Spinal cord (tissue), 10 donors: ENCODE measurements around the gene MAP1A. TPM values are rescaled to one million over a fixed set of nuclear protein-coding genes. Genes with fewer than 3 reads are reported as not detected.

Experiments used
- DNase-seq, 6 donors: peaks; one replicate each; pipeline versions ENCODE4 v3.0.0 to v3.0.0-alpha.2; 2013 to 2015; ENCODE audit warnings: low spot score in 6 of 6, low read depth in 4 of 6
- H3K27ac ChIP-seq: one replicate; pipeline ENCODE4 v1.5.1; 2013; ENCODE audit warnings: low read depth, low read length, control low read depth
- H3K27me3 ChIP-seq: one replicate; pipeline ENCODE4 v1.6.1; 2013; ENCODE audit warnings: low read length; ENCODE audit not compliant: control insufficient read depth, insufficient read depth
- H3K36me3 ChIP-seq: one replicate; pipeline ENCODE4 v1.6.1; 2013; ENCODE audit warnings: low read length; ENCODE audit not compliant: control insufficient read depth, insufficient read depth
- H3K4me1 ChIP-seq: one replicate; pipeline ENCODE4 v1.6.1; 2013; ENCODE audit warnings: low read length; ENCODE audit not compliant: control insufficient read depth, insufficient read depth
- H3K4me3 ChIP-seq: one replicate; pipeline ENCODE4 v1.5.1; 2013; ENCODE audit warnings: low read depth, low read length, control low read depth
- H3K9me3 ChIP-seq: one replicate; pipeline ENCODE4 v1.6.1; 2013; ENCODE audit warnings: low read length; ENCODE audit not compliant: control insufficient read depth, insufficient read depth
- WGBS: methylation state at CpG from one replicate; pipeline ENCODE4 v1.1.5; 2013; ENCODE audit warnings: missing lambda C conversion rate; ENCODE audit not compliant: insufficient coverage; 5-methylcytosine and 5-hydroxymethylcytosine counted together
- polyA plus RNA-seq, 2 donors: library from polyadenylated mRNA; unstranded; fragments of 120-200 nt; gene quantifications; one replicate each; pipeline ENCODE4 v1.2.1, GENCODE V29; 2013; ENCODE audit not compliant: insufficient read length in 2 of 2
- total RNA-seq, 2 donors: library from RNA; depleted of rRNA in 1 of 2; stranded (reverse); fragments of 120-200 nt in 1 of 2; fragments of >200 nt in 1 of 2; gene quantifications; one replicate each; pipeline versions ENCODE4 v1.2.3 to v1.2.4, GENCODE V29; 2013 to 2014
- donor health status: healthy.

Gene MAP1A
- total and polyA plus RNA-seq, 4 donors: 71.6 to 230 (median 168) TPM

GRCh38 chr15:43492266-43492665, 25.1 kb upstream of the MAP1A start:
- Histone ChIP-seq H3K27me3 (no peaks in the 10 kb centered on the region), H3K36me3 (peaks cover 24% of the 10 kb centered on the region), H3K4me1 (peaks cover 6% of the 10 kb centered on the region), H3K4me3 (peak overlapping the region; percentile 93), H3K9me3 (no peaks in the 10 kb centered on the region), H3K27ac (peak overlapping the region; percentile 93)
- WGBS: 0% methylated on average over 1 of the region's 7 CpGs
- no peak for DNase-seq

GRCh38 chr15:43492673-43493601, 24.5 kb upstream of the MAP1A start, which contains the start of gene TP53BP1:
Gene TP53BP1, minus strand, starts transcription at chr15:43493156. Its CDS starts 113 bp downstream, at chr15:43493043.
- DNase-seq: peak; percentile 86 to 99 (median 94)
- Histone ChIP-seq H3K36me3 (peaks cover 18% of the 10 kb centered on the region), H3K4me3 (peak within 1 kb of the TSS; percentile 93), H3K27me3 (no peaks in the 10 kb centered on the region), H3K9me3 (no peaks in the 10 kb centered on the region), H3K4me1 (peaks cover 6% of the 10 kb centered on the region), H3K27ac (peak within 1 kb of the TSS; percentile 93)
- under 1% methylated on average over 46 of the region's 54 CpGs for WGBS

GRCh38 chr15:43493703-43494472, 23.5 kb upstream of the MAP1A start:
- Histone ChIP-seq H3K4me1 (peaks cover 6% of the 10 kb centered on the region), H3K9me3 (no peaks in the 10 kb centered on the region), H3K27ac (peak overlapping the region; percentile 93), H3K27me3 (no peaks in the 10 kb centered on the region), H3K36me3 (peaks cover 10% of the 10 kb centered on the region), H3K4me3 (peak overlapping the region; percentile 93)
- 30% methylated on average over 5 of the region's 7 CpGs for WGBS
- DNase-seq: peak in 1 of 6 donors; percentile 21

GRCh38 chr15:43498990-43499389, 18.4 kb upstream of the MAP1A start:
- Histone ChIP-seq H3K36me3 (no peaks in the 10 kb centered on the region), H3K27me3 (no peaks in the 10 kb centered on the region), H3K4me1 (no peaks in the 10 kb centered on the region), H3K27ac (no peak overlapping the region), H3K9me3 (no peaks in the 10 kb centered on the region), H3K4me3 (no peak overlapping the region)
- no peak for DNase-seq
- no CpG with 5 or more reads among the region's 3 CpGs for WGBS

- H3K9me3 ChIP-seq: no peaks in the 10 kb centered on the region
These were observed 17.8 kb upstream of the MAP1A start for GRCh38 chr15:43499635-43500034.

GRCh38 chr15:43505738-43506137, 11.7 kb upstream of the MAP1A start:
- Histone ChIP-seq H3K27ac (peak overlapping the region; percentile 78), H3K9me3 (no peaks in the 10 kb centered on the region), H3K36me3 (no peaks in the 10 kb centered on the region), H3K4me1 (peaks cover 19% of the 10 kb centered on the region), H3K27me3 (no peaks in the 10 kb centered on the region), H3K4me3 (no peak overlapping the region)
- no CpG with 5 or more reads among the region's 1 CpG for WGBS
- peak in 2 of 6 donors; percentile 70 to 80 for DNase-seq

More at GRCh38 chr15:43499635-43500034, 17.8 kb upstream of the MAP1A start:
- no peaks in the 10 kb centered on the region for H3K27me3 ChIP-seq
- no peaks in the 10 kb centered on the region for H3K4me1 ChIP-seq
- WGBS: no CpG with 5 or more reads among the region's 1 CpG
- H3K27ac ChIP-seq: no peak overlapping the region
- no peaks in the 10 kb centered on the region for H3K36me3 ChIP-seq
- no peak for DNase-seq
- H3K4me3 ChIP-seq: no peak overlapping the region

- no CpG with 5 or more reads among the region's 1 CpG for WGBS
- H3K36me3 ChIP-seq: no peaks in the 10 kb centered on the region
- DNase-seq: no peak
- no peaks in the 10 kb centered on the region for H3K27me3 ChIP-seq
- H3K9me3 ChIP-seq: no peaks in the 10 kb centered on the region
- peaks cover 30% of the 10 kb centered on the region for H3K4me1 ChIP-seq
- peak overlapping the region; percentile 92 for H3K27ac ChIP-seq
- H3K4me3 ChIP-seq: no peak overlapping the region
These were observed 9.0 kb upstream of the MAP1A start for GRCh38 chr15:43508421-43508820.

GRCh38 chr15:43508991-43509659, 8.3 kb upstream of the MAP1A start:
- DNase-seq: peak in 2 of 6 donors; percentile 80 to 87
- H3K27ac ChIP-seq: peak overlapping the region; percentile 92
- peak overlapping the region; percentile 24 for H3K4me3 ChIP-seq
- H3K27me3 ChIP-seq: no peaks in the 10 kb centered on the region
- H3K4me1 ChIP-seq: peaks cover 32% of the 10 kb centered on the region
- no peaks in the 10 kb centered on the region for H3K9me3 ChIP-seq
- 40% methylated on average over 6 of the region's 9 CpGs for WGBS
- H3K36me3 ChIP-seq: no peaks in the 10 kb centered on the region

- no peaks in the 10 kb centered on the region for H3K27me3 ChIP-seq
- H3K4me3 ChIP-seq: peak overlapping the region; percentile 24
- no peaks in the 10 kb centered on the region for H3K9me3 ChIP-seq
- peaks cover 37% of the 10 kb centered on the region for H3K4me1 ChIP-seq
- WGBS: 3% methylated on average over 4 of the region's 8 CpGs
- H3K27ac ChIP-seq: peak overlapping the region; percentile 92
- no peaks in the 10 kb centered on the region for H3K36me3 ChIP-seq
- DNase-seq: peak in 2 of 6 donors; percentile 54 to 71
These were observed 7.7 kb upstream of the MAP1A start for GRCh38 chr15:43509660-43510199.
